ENCODE results near the gene PKD2L2.
A peak's percentile ranks its signal among the peaks of the same experiment; 100 is the strongest.
"Not testable (repeated sequence)": the region's sequence is repeated elsewhere in the genome, so short reads cannot be mapped to it uniquely, and the experiment has no call there.

The PKD2L2 gene

GRCh38 chr5:137888863-137889759 lies at the start of gene PKD2L2:
Gene PKD2L2 (plus strand): TSS chr5:137889457. CDS start chr5:137889492, 35 bp downstream.
- peak; percentile 88 for DNase-seq

GRCh38 chr5:137842296-137842695 lies 47.0 kb upstream of the PKD2L2 start:
- no peak for DNase-seq

GRCh38 chr5:137843676-137844299 lies 45.5 kb upstream of the PKD2L2 start:
- no peak for DNase-seq

GRCh38 chr5:137845472-137845871 lies 43.8 kb upstream of the PKD2L2 start:
- no peak for DNase-seq

GRCh38 chr5:137847687-137848086 lies 41.6 kb upstream of the PKD2L2 start:
- DNase-seq = no peak

GRCh38 chr5:137853165-137853564 lies 36.1 kb upstream of the PKD2L2 start:
- DNase-seq = not testable (repeated sequence)

- no peak for DNase-seq
Observed at GRCh38 chr5:137856201-137856600, 33.1 kb upstream of the PKD2L2 start.

- no peak for DNase-seq
Observed at GRCh38 chr5:137856916-137857862, 32.1 kb upstream of the PKD2L2 start.

GRCh38 chr5:137858223-137858916 lies 30.9 kb upstream of the PKD2L2 start:
- DNase-seq = no peak

GRCh38 chr5:137858954-137859353 lies 30.3 kb upstream of the PKD2L2 start:
- no peak for DNase-seq

- no peak for DNase-seq
Observed at GRCh38 chr5:137862251-137862650, 27.0 kb upstream of the PKD2L2 start.

GRCh38 chr5:137863653-137864052 lies 25.6 kb upstream of the PKD2L2 start:
- DNase-seq = not testable (repeated sequence)

- DNase-seq = no peak
Observed at GRCh38 chr5:137866541-137867388, 22.5 kb upstream of the PKD2L2 start.

- DNase-seq = no peak
Observed at GRCh38 chr5:137867664-137868063, 21.6 kb upstream of the PKD2L2 start, which contains the start of gene MYOT. Gene MYOT (plus strand): TSS chr5:137867860. CDS start chr5:137870652, 2,792 bp downstream.

- no peak for DNase-seq
Observed at GRCh38 chr5:137870647-137871339, 18.5 kb upstream of the PKD2L2 start.

- DNase-seq = no peak
Observed at GRCh38 chr5:137871571-137871970, 17.7 kb upstream of the PKD2L2 start.

- DNase-seq = no peak
Observed at GRCh38 chr5:137872466-137872865, 16.8 kb upstream of the PKD2L2 start.

GRCh38 chr5:137876101-137876500 lies 13.2 kb upstream of the PKD2L2 start:
- no peak for DNase-seq

GRCh38 chr5:137880313-137880712 lies 8.9 kb upstream of the PKD2L2 start:
- no peak for DNase-seq

GRCh38 chr5:137887831-137888230 lies 1.4 kb upstream of the PKD2L2 start:
- DNase-seq = no peak

GRCh38 chr5:137888466-137888862 lies 793 bp upstream of the PKD2L2 start:
- DNase-seq = no peak

Measured in stimulated activated CD8-positive, alpha-beta memory T cell treated with anti-CD3 and anti-CD28 coated beads, Interleukin-4, amount 100 ng/mL, for 48 hours (primary cell).